Smooth muscle cell (in vitro differentiated cells): ENCODE results near the gene SRPK2. TPM values are rescaled to one million over a fixed set of nuclear protein-coding genes. Genes with fewer than 3 reads are reported as not detected.

Source experiments
- DNase-seq: peaks from one replicate; lab custom pipeline; 2025; ENCODE audit not compliant: unreplicated experiment; lab: John Stamatoyannopoulos, UW
- H2AFZ ChIP-seq: fragments of 200-600 bp; sonication (generic); 2 replicates; pipeline ENCODE4 v1.6.0; 2016; ENCODE audit warnings: antibody characterized with exemption, low read depth, mild to moderate bottlenecking
- H3F3A ChIP-seq: fragments of 200-600 bp; sonication (generic); 2 replicates; pipeline ENCODE4 v1.6.0; 2017; ENCODE audit warnings: antibody characterized with exemption, low read depth
- H3K27ac ChIP-seq: fragments of 200-600 bp; sonication (generic); 2 replicates; pipeline ENCODE4 v1.5.1; 2016; ENCODE audit warnings: low read depth, mild to moderate bottlenecking
- H3K27me3 ChIP-seq: fragments of 200-600 bp; sonication (generic); 2 replicates; pipeline ENCODE4 v1.6.1; 2016; ENCODE audit warnings: low read depth, mild to moderate bottlenecking
- H3K36me3 ChIP-seq: fragments of 200-600 bp; sonication (generic); 2 replicates; pipeline ENCODE4 v1.5.1; 2016; ENCODE audit warnings: low read depth
- H3K4me1 ChIP-seq: fragments of 200-600 bp; sonication (generic); 2 replicates; pipeline ENCODE4 v1.5.1; 2016; ENCODE audit warnings: low read depth
- H3K4me2 ChIP-seq: fragments of 200-600 bp; sonication (generic); 2 replicates; pipeline ENCODE4 v1.6.0; 2016; ENCODE audit warnings: mild to moderate bottlenecking
- H3K4me3 ChIP-seq: fragments of 200-600 bp; sonication (generic); 2 replicates; pipeline ENCODE4 v1.5.1; 2016; ENCODE audit warnings: mild to moderate bottlenecking
- H3K79me2 ChIP-seq: fragments of 200-600 bp; sonication (generic); 2 replicates; pipeline ENCODE4 v1.6.0; 2016; ENCODE audit warnings: low read depth, mild to moderate bottlenecking
- H3K9ac ChIP-seq: fragments of 200-600 bp; sonication (generic); 2 replicates; pipeline ENCODE4 v1.6.0; 2016; ENCODE audit warnings: low read depth
- H3K9me3 ChIP-seq: fragments of 200-600 bp; sonication (generic); replicated peaks from 2 replicates; pipeline ENCODE4 v1.5.1; 2016; ENCODE audit warnings: low read depth
- H4K20me1 ChIP-seq: fragments of 200-600 bp; sonication (generic); 2 replicates; pipeline ENCODE4 v1.6.0; 2016; ENCODE audit warnings: low read depth
- CTCF ChIP-seq: fragments of 200-600 bp; sonication (generic); IDR thresholded peaks from 2 replicates; pipeline ENCODE4 v1.5.1; 2017; ENCODE audit warnings: borderline replicate concordance, mild to moderate bottlenecking, antibody characterized with exemption; ENCODE audit not compliant: insufficient read depth, poor library complexity, severe bottlenecking
- WGBS: methylation state at CpG from one replicate; pipeline ENCODE4 v1.1.7; 2016; ENCODE audit warnings: low lambda C conversion rate; 5-methylcytosine and 5-hydroxymethylcytosine counted together
- polyA plus RNA-seq: library from polyadenylated mRNA; unstranded; fragments of >200 nt; fragmentation: Nextera tagmentation; extraction: Ambion mirVana; gene quantifications from 2 replicates; pipeline ENCODE4 v1.2.1, GENCODE V29; 2016
- total RNA-seq: library from RNA; depleted of rRNA; stranded (reverse); fragments of >200 nt; gene quantifications from 2 replicates; pipeline ENCODE4 v1.2.3, GENCODE V29; 2014

SRPK2 gene
- total and polyA plus RNA-seq, 2 experiments from 2014 or later = 21.9 to 28.0 TPM

GRCh38 chr7:105323366-105323765 lies 65.4 kb downstream of the SRPK2 start:
- Histone ChIP-seq H3K79me2 (peaks cover 89% of the 10 kb centered on the region), H3K4me1 (no peaks in the 10 kb centered on the region), H4K20me1 (peaks cover 97% of the 10 kb centered on the region), H3K4me2 (no peak overlapping the region), H3K9ac (no peak overlapping the region), H3K27me3 (no peaks in the 10 kb centered on the region), H3K27ac (no peak overlapping the region), H3K36me3 (no peaks in the 10 kb centered on the region), H3K9me3 (no peaks in the 10 kb centered on the region), H3F3A (no peaks in the 10 kb centered on the region), H3K4me3 (no peak overlapping the region), H2AFZ (no peak overlapping the region)
- WGBS = 100% methylated on average over 1 of the region's 1 CpG
- no peak for TF ChIP-seq CTCF
- no peak for DNase-seq

- Histone ChIP-seq H3K4me1 (no peaks in the 10 kb centered on the region), H3K79me2 (peaks cover 92% of the 10 kb centered on the region), H4K20me1 (peaks cover 98% of the 10 kb centered on the region), H3K27ac (no peak overlapping the region), H3K4me2 (no peak overlapping the region), H3F3A (no peaks in the 10 kb centered on the region), H3K9ac (no peak overlapping the region), H3K27me3 (no peaks in the 10 kb centered on the region), H3K9me3 (no peaks in the 10 kb centered on the region), H2AFZ (no peak overlapping the region), H3K4me3 (no peak overlapping the region), H3K36me3 (no peaks in the 10 kb centered on the region)
- no peak for DNase-seq
- 88% methylated on average over 6 of the region's 6 CpGs for WGBS
- TF ChIP-seq CTCF = no peak
Observed at GRCh38 chr7:105322655-105323277, 66.0 kb downstream of the SRPK2 start.

GRCh38 chr7:105321754-105322455 lies 66.8 kb downstream of the SRPK2 start:
- no peak for TF ChIP-seq CTCF
- DNase-seq = no peak
- Histone ChIP-seq H3K4me1 (peaks cover 3% of the 10 kb centered on the region), H3K36me3 (no peaks in the 10 kb centered on the region), H3K27ac (no peak overlapping the region), H3K79me2 (peaks cover 90% of the 10 kb centered on the region), H3K9ac (no peak overlapping the region), H3F3A (no peaks in the 10 kb centered on the region), H3K9me3 (no peaks in the 10 kb centered on the region), H3K4me2 (no peak overlapping the region), H2AFZ (no peak overlapping the region), H3K4me3 (no peak overlapping the region), H4K20me1 (peaks cover 98% of the 10 kb centered on the region), H3K27me3 (no peaks in the 10 kb centered on the region)
- 98% methylated on average over 10 of the region's 10 CpGs for WGBS
